ENCODE results near the gene AAK1.
"Not testable (repeated sequence)": the region's sequence is repeated elsewhere in the genome, so short reads cannot be mapped to it uniquely, and the experiment has no call there.

AAK1 gene

GRCh38 chr2:69572641-69573040 is 70.9 kb downstream of the AAK1 start:
- no peak for DNase-seq (ENCODE audit: low read depth)

GRCh38 chr2:69571189-69571588 is 72.3 kb downstream of the AAK1 start:
- DNase-seq (ENCODE audit: low read depth): no peak

GRCh38 chr2:69570474-69570873 is 73.1 kb downstream of the AAK1 start:
- DNase-seq (ENCODE audit: low read depth): no peak

GRCh38 chr2:69567909-69568300 is 75.6 kb downstream of the AAK1 start:
- DNase-seq (ENCODE audit: low read depth): no peak

GRCh38 chr2:69567157-69567908 is 76.2 kb downstream of the AAK1 start:
- peak; percentile 49 for DNase-seq (ENCODE audit: low read depth)

GRCh38 chr2:69566669-69567068 is 76.9 kb downstream of the AAK1 start:
- no peak for DNase-seq (ENCODE audit: low read depth)

GRCh38 chr2:69565431-69565839 is 78.1 kb downstream of the AAK1 start:
- no peak for DNase-seq (ENCODE audit: low read depth)

- DNase-seq (ENCODE audit: low read depth): no peak
Observed at GRCh38 chr2:69564604-69565003, 78.9 kb downstream of the AAK1 start.

GRCh38 chr2:69563021-69563420 is 80.5 kb downstream of the AAK1 start:
- DNase-seq (ENCODE audit: low read depth): no peak

- DNase-seq (ENCODE audit: low read depth): no peak
Observed at GRCh38 chr2:69561101-69561500, 82.4 kb downstream of the AAK1 start.

- DNase-seq (ENCODE audit: low read depth): no peak
Observed at GRCh38 chr2:69560147-69560482, 83.4 kb downstream of the AAK1 start.

GRCh38 chr2:69559442-69560146 is 83.9 kb downstream of the AAK1 start:
- no peak for DNase-seq (ENCODE audit: low read depth)

GRCh38 chr2:69556008-69556407 is 87.5 kb downstream of the AAK1 start:
- no peak for DNase-seq (ENCODE audit: low read depth)

GRCh38 chr2:69554981-69555380 is 88.6 kb downstream of the AAK1 start:
- DNase-seq (ENCODE audit: low read depth): no peak

GRCh38 chr2:69554568-69554967 is 89.0 kb downstream of the AAK1 start:
- no peak for DNase-seq (ENCODE audit: low read depth)

- DNase-seq (ENCODE audit: low read depth): no peak
Observed at GRCh38 chr2:69553991-69554390, 89.5 kb downstream of the AAK1 start.

- DNase-seq (ENCODE audit: low read depth): not testable (repeated sequence)
Observed at GRCh38 chr2:69550511-69550910, 93.0 kb downstream of the AAK1 start.

GRCh38 chr2:69549421-69549820 is 94.1 kb downstream of the AAK1 start:
- DNase-seq (ENCODE audit: low read depth): no peak

GRCh38 chr2:69547984-69548715 is 95.4 kb downstream of the AAK1 start:
- DNase-seq (ENCODE audit: low read depth): no peak

GRCh38 chr2:69546646-69547045 is 96.9 kb downstream of the AAK1 start:
- no peak for DNase-seq (ENCODE audit: low read depth)

GRCh38 chr2:69545477-69545932 is 98.0 kb downstream of the AAK1 start:
- DNase-seq (ENCODE audit: low read depth): no peak

- DNase-seq (ENCODE audit: low read depth): no peak
Observed at GRCh38 chr2:69544951-69545350, 98.6 kb downstream of the AAK1 start.

GRCh38 chr2:69539549-69539908 is 104.0 kb downstream of the AAK1 start:
- no peak for DNase-seq (ENCODE audit: low read depth)
